HG03442 (cell line): ENCODE measurements around the gene RPS17.
"Not testable (repeated sequence)": the region's sequence is repeated elsewhere in the genome, so short reads cannot be mapped to it uniquely, and the experiment has no call there.

Source experiments
- ATAC-seq: cut with Tn5 transposase; IDR thresholded peaks from one replicate; pipeline ENCODE4 v1.9.1; 2021; ENCODE audit warnings: mild to moderate bottlenecking, moderate library complexity; ENCODE audit not compliant: unreplicated experiment

RPS17 gene

GRCh38 chr15:82549199-82549665 lies 9.0 kb upstream of the RPS17 start:
- no peak for ATAC-seq

- no peak for ATAC-seq
These were observed 8.4 kb upstream of the RPS17 start for GRCh38 chr15:82548700-82549099.

- ATAC-seq, result no peak
These were observed 5.2 kb upstream of the RPS17 start for GRCh38 chr15:82545478-82545877.

- no peak for ATAC-seq
These were observed 4.7 kb upstream of the RPS17 start for GRCh38 chr15:82545002-82545401.

- ATAC-seq, result no peak
These were observed 4.2 kb upstream of the RPS17 start for GRCh38 chr15:82544431-82544830.

GRCh38 chr15:82543160-82543559 lies 2.9 kb upstream of the RPS17 start:
- no peak for ATAC-seq

- no peak for ATAC-seq
These were observed 751 bp upstream of the RPS17 start for GRCh38 chr15:82540984-82541431.

- ATAC-seq, result peak; percentile 2
These were observed 584 bp downstream of the RPS17 start for GRCh38 chr15:82539691-82540054.

GRCh38 chr15:82538961-82539690 lies 1.1 kb downstream of the RPS17 start:
- no peak for ATAC-seq

GRCh38 chr15:82537351-82537908 lies 2.8 kb downstream of the RPS17 start:
- ATAC-seq, result no peak

GRCh38 chr15:82536409-82537350 lies 3.6 kb downstream of the RPS17 start:
- ATAC-seq, result no peak

- no peak for ATAC-seq
These were observed 4.5 kb downstream of the RPS17 start for GRCh38 chr15:82535566-82536408.

- ATAC-seq, result not testable (repeated sequence)
These were observed 5.1 kb downstream of the RPS17 start for GRCh38 chr15:82535151-82535550.

GRCh38 chr15:82534457-82534861 lies 5.8 kb downstream of the RPS17 start:
- ATAC-seq, result not testable (repeated sequence)

- ATAC-seq, result no peak
These were observed 6.5 kb downstream of the RPS17 start for GRCh38 chr15:82533801-82534200.

- no peak for ATAC-seq
These were observed 7.2 kb downstream of the RPS17 start for GRCh38 chr15:82532991-82533481.

GRCh38 chr15:82532383-82532990 lies 7.8 kb downstream of the RPS17 start:
- no peak for ATAC-seq

- no peak for ATAC-seq
These were observed 8.5 kb downstream of the RPS17 start for GRCh38 chr15:82531496-82532382.
